NCI-H774 (cell line): ENCODE data around the gene FPR2.
"Not testable (repeated sequence)": the region's sequence is repeated elsewhere in the genome, so short reads cannot be mapped to it uniquely, and the experiment has no call there.

Experiments
- DNase-seq: peaks from one replicate; lab custom pipeline; 2025; lab: John Stamatoyannopoulos, UW

FPR2 gene

GRCh38 chr19:51760697-51761356, at the start of gene FPR2:
FPR2 (plus strand) TSS chr19:51761180; CDS start chr19:51768659, 7,479 bp downstream.
- DNase-seq, result no peak

GRCh38 chr19:51711702-51712101, 49.3 kb upstream of the FPR2 start:
- no peak for DNase-seq

GRCh38 chr19:51712461-51713081, 48.4 kb upstream of the FPR2 start:
- peak; percentile 21 for DNase-seq

GRCh38 chr19:51713319-51714285, 47.4 kb upstream of the FPR2 start:
- DNase-seq, result no peak

- no peak for DNase-seq
Observed at GRCh38 chr19:51714848-51715247, 46.1 kb upstream of the FPR2 start.

- DNase-seq, result no peak
Observed at GRCh38 chr19:51715850-51716249, 45.1 kb upstream of the FPR2 start.

GRCh38 chr19:51716925-51717324, 44.1 kb upstream of the FPR2 start:
- DNase-seq, result no peak

GRCh38 chr19:51719251-51719988, 41.6 kb upstream of the FPR2 start:
- DNase-seq, result no peak

- no peak for DNase-seq
Observed at GRCh38 chr19:51721905-51722304, 39.1 kb upstream of the FPR2 start.

GRCh38 chr19:51722492-51722891, 38.5 kb upstream of the FPR2 start:
- no peak for DNase-seq

GRCh38 chr19:51724543-51724942, 36.4 kb upstream of the FPR2 start:
- no peak for DNase-seq

GRCh38 chr19:51726049-51726448, 34.9 kb upstream of the FPR2 start:
- DNase-seq, result no peak

GRCh38 chr19:51727349-51727880, 33.6 kb upstream of the FPR2 start:
- no peak for DNase-seq

- no peak for DNase-seq
Observed at GRCh38 chr19:51729781-51730180, 31.2 kb upstream of the FPR2 start.

- no peak for DNase-seq
Observed at GRCh38 chr19:51733742-51734522, 27.0 kb upstream of the FPR2 start.

GRCh38 chr19:51735759-51736449, 25.1 kb upstream of the FPR2 start:
- no peak for DNase-seq

GRCh38 chr19:51737389-51737788, 23.6 kb upstream of the FPR2 start:
- DNase-seq, result no peak

- DNase-seq, result no peak
Observed at GRCh38 chr19:51737924-51738323, 23.1 kb upstream of the FPR2 start.

- DNase-seq, result not testable (repeated sequence)
Observed at GRCh38 chr19:51738523-51738922, 22.5 kb upstream of the FPR2 start.

- no peak for DNase-seq
Observed at GRCh38 chr19:51739466-51740213, 21.3 kb upstream of the FPR2 start.
